GM12892 (cell line): ENCODE measurements around the gene CPSF3.

Source experiments
- POLR2A ChIP-seq: IDR thresholded peaks from 2 replicates; pipeline ENCODE4 v1.6.1; 2011; ENCODE audit warnings: low read depth, low read length, control low read depth
- POLR2AphosphoS5 ChIP-seq: IDR thresholded peaks from 2 replicates; pipeline ENCODE4 v1.6.1; 2011; ENCODE audit warnings: low read depth, low read length, control low read depth

- TF ChIP-seq POLR2A (no peak), POLR2AphosphoS5 (no peak)
Observed at GRCh38 chr2:9408641-9409151, 14.8 kb upstream of the CPSF3 start.
